Measurements from ENCODE around the gene LDHAL6B.

DNA sequence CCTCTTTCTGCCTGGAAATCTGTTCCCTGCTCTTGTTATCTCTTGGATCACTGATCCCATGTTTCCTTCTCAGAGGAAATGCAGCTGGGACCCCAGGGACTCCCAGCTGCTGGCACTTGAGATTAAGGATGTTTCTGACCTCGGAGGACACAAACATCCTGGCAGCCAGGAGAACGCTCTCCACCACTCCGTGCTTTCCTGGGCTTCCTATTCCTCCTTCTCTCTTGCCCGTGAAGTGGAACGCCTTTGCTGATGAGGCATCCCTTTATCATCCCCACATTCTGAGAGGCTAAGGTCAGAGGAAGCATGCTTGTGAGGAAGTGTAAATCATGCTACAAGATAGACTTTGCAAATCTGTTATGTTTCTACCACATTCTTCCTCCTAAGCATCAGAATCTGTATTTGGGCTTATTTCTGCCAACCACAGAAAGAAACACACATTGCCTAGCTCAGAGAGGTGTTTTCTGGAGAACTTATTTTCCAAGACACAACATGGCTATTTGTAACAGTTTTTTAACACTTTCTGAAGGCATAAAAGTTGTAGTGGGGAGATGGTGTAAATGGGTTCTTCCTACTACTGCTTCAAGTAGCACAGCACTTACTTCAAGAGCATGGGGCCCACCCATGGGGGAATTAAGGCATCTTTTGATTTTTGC, 25.6 kb upstream of the LDHAL6B start:
- TF ChIP-seq POLR2A (IDR thresholded peaks at IDR 0.05; ENCODE audit: low read depth, low read length) = 0 out of 2 replicates have a peak, but pooled peaks have one; percentile 15
- 0 out of 2 replicates have a peak, but pooled peaks have one; percentile 15 for TF ChIP-seq POLR2AphosphoS5 (IDR thresholded peaks at IDR 0.05; ENCODE audit: low read depth, low read length)
- no peak for TF ChIP-seq TAF1 (IDR thresholded peaks at IDR 0.05; ENCODE audit: borderline replicate concordance, low read depth, low read length)
